NCI-H2196 (cell line): Measurements from ENCODE around the gene PLEKHJ1.

Source experiments
- DNase-seq: peaks from one replicate; lab custom pipeline; 2025; ENCODE audit not compliant: unreplicated experiment; lab: John Stamatoyannopoulos, UW

PLEKHJ1 gene

DNA sequence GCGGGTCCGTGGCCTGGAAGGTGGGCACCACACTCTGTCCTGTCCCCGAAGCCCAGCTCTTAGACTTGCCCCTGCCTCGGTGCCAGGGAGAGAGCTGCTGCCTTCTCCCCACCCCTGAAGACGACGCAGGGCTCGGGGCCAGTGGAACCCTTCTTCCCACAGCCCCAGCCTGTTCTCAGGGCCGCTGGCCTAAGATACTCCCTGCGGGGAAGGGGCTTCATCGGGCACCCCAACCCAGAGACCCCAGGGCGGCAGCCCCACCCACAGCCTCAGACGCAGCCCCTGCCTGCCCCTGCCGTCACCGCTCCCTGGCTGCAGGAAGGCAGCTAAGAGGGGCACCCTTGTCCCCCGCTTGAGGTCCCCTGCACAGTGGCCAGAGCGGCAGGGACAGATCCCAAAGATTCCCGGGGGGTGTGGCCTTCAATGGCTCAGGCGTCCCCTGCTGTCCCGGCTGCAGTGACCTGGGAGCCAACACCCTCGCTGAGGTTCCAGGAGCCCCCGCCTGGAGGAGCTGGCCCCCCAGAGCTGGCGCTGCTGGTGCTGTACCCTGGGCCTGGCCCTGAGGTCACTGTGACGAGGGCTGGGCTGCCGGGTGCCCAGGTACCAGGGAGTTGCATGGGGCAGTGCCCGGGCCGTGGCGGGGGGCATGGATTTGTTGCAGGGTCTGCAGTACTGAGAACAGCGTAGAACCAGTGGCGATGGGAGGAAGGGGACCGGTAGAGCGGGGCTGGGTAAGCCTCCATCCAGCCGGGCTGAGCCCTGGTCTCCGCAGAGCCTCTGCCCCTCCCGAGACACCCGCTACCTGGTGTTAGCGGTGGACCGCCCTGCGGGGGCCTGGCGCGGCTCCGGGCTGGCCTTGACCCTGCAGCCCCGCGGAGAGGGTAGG, 14.0 kb upstream of the PLEKHJ1 start:
- no peak for DNase-seq

DNA sequence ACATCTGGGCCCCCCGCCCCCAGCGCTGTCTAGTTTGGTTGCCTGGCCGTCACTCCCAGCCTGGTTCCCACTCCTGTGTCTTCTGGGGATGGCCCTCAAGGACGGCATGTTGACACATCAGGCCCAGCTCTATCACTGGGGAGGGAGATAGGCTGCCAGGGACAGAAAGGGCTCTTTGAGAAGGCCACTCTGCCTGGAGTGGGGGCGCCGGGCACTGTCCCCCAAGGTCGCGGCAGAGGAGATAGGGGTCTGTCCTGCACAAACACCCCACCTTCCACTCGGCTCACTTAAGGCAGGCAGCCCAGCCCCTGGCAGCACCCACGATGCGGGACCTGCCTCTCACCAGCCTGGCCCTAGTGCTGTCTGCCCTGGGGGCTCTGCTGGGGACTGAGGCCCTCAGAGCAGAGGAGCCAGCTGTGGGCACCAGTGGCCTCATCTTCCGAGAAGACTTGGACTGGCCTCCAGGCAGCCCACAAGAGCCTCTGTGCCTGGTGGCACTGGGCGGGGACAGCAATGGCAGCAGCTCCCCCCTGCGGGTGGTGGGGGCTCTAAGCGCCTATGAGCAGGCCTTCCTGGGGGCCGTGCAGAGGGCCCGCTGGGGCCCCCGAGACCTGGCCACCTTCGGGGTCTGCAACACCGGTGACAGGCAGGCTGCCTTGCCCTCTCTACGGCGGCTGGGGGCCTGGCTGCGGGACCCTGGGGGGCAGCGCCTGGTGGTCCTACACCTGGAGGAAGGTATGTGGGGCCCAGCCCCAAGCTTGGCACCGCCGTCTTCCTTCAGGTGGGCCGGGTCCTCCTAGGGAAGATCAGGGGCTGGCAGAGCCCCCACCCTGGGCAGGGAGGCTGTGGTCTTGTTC, 13.1 kb upstream of the PLEKHJ1 start, which contains the start of gene AMH:
TSS of gene AMH (plus strand) at position 314 of the 857 bp plus-strand sequence. CDS start at position 324, 10 bp downstream.
- no peak for DNase-seq

DNA sequence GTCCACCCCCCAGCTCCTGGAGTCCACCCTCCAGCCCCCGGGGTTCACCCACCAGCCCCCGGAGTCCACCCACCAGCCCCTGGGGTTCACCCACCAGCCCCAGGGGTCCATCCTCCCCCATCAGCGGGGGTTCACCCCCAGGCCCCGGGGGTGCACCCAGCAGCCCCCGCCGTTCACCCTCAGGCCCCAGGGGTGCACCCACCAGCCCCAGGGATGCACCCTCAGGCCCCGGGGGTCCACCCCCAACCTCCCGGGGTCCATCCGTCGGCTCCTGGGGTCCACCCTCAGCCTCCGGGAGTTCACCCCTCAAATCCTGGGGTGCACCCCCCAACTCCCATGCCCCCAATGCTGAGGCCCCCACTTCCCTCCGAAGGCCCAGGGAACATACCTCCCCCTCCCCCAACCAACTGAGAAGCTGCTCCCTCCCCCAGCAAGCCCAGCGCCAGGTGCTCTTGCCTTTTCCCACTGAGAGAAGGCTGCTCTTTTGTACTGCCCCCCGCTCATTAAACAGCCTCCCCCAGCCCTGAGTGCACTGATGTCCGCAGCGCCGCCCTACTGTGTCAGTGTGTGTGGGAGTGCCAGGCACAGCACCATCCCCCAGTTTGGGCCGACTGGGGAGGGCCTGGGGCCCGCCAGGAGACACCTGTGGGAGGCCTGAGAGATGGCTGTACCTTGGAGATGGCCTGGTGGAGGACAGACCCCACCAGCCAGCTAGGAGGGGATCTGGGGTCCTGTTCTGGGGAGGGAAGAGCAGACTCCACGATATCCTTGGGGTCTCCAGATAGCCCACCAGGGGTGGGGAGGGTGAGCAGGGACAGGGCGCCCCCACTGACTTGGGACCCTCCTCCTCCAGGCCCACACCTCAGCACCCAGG, 12.2 kb upstream of the PLEKHJ1 start:
- no peak for DNase-seq

DNA sequence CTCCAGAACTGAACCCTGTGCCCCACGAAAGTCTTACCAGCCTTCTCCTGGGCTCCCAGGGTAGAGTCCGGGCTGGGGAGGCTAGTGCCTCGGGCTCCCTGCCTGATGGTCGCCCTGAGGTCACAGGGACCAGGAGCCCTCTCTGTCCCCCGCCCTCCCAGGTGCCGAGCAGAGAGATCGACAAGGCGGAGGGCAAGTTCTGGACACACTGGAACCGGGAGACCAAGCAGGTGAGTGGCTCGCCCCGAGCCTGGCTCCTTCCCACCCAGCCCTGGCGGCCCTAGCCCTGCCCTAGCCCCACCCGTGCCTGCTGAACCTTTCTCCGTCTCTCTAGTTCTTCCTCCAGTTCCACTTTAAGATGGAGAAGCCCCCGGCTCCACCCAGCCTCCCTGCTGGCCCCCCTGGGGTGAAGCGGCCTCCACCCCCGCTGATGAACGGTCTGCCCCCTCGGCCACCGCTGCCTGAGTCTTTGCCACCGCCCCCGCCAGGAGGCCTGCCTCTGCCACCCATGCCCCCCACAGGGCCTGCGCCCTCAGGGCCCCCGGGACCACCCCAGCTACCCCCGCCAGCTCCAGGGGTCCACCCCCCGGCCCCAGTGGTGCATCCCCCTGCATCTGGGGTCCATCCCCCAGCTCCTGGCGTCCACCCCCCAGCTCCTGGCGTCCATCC, 11.4 kb upstream of the PLEKHJ1 start:
- DNase-seq, result no peak

DNA sequence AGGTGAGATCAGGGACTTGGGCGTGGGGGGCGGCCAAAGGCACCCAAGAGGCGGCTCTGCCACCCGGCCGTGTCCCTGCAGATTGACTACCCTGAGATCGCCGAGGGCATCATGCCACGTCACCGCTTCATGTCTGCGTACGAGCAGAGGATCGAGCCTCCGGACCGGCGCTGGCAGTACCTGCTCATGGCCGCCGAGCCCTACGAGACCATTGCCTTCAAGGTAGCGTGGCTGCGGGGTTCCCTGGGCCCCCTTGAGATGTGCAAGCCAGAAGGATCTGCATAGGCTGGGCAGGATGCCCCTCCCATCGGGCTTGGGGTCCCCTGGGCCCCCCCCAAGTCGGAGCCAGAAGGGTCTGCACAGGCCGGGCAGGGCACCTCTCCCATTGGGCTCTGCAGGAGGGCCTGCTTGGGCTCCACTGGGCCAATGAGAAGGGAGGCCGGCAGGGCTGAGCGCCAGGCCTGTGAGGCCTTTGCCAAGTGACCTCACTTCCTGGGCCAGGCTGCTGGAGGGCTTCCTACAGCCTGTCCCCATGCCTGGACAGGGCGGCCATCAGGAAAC, 10.8 kb upstream of the PLEKHJ1 start:
- peak; percentile 75 for DNase-seq

DNA sequence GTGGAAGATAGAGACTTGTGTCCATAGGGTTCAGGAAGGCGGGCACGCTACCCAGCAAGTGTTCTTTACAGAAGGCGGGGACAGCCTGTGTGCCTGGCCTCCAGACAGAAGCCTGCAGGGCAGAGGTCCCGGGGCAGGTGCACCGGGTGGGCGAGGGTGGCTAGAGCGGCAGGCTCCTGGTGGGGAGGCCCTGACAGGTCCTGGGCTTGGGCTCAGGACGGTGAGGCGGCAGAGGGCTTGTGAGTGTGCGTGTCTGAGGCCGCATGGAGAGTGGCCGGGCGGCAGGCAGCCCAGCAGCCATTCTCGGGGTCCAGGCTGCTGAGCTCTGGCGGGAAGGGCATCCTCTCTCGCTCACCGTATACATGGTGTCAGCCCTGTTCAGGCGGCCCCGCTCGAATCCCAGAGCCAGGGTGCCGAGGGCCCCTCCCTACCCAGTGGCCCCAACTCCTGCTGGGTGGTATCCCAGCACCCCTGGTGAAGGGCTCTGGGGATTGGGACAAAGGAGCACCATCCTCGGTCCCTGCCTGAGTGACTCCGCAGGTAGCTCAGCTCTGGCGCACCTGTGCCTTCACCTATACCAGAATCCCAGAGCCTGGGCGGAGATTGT, 10.0 kb upstream of the PLEKHJ1 start:
- DNase-seq, result no peak

DNA sequence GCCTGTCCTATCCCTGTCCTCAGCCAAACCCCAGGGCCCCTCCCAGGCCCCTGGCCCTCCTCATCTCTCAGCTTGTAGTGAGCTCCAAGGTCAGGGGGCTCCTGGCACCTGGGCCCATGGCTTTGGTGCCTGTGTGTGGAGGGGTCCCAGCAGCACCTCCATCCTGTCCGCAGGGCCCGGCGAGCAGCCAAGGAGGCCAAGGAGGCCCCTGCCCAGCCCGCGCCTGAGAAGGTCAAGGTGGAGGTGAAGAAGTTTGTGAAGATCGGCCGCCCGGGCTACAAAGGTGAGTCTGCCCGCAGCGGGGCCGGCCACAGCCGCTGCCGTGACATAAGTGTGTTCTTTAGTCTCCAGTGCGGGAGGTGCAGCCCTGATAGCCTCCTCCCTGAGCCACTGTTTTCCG, 9.1 kb upstream of the PLEKHJ1 start:
- DNase-seq, result no peak

DNA sequence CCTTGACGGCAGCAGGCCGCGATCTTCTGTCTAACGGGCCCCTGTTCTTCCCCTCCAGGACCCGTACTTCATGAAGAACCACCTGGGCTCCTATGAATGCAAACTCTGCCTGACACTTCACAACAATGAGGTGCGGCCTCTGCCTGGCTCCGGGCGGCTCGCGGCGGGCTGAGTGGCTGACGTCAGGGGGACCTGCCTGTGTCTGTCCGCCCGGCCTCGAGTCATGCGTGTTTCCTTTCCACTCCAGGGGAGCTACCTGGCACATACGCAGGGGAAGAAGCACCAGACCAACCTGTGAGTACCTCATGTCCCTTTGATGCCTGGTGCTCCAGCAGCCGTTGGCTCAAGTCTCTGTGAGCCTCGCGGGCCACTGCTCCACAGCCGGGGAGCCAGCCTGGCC, 8.4 kb upstream of the PLEKHJ1 start:
- DNase-seq, result no peak

DNA sequence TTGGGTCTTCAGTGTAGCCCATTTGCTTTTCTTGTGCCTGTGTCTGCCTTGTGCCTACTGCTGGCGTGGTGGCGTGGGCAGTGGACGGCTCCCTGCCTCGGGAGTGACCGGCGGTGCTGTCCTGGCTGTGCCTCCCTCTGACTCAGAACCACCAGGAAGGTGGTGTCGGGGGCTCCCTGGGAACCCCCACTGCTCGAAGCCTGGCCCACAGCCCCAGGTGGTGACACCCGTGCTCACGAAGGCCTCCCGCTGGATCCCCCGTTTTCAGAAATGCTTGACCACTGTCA, 7.9 kb upstream of the PLEKHJ1 start:
- no peak for DNase-seq

DNA sequence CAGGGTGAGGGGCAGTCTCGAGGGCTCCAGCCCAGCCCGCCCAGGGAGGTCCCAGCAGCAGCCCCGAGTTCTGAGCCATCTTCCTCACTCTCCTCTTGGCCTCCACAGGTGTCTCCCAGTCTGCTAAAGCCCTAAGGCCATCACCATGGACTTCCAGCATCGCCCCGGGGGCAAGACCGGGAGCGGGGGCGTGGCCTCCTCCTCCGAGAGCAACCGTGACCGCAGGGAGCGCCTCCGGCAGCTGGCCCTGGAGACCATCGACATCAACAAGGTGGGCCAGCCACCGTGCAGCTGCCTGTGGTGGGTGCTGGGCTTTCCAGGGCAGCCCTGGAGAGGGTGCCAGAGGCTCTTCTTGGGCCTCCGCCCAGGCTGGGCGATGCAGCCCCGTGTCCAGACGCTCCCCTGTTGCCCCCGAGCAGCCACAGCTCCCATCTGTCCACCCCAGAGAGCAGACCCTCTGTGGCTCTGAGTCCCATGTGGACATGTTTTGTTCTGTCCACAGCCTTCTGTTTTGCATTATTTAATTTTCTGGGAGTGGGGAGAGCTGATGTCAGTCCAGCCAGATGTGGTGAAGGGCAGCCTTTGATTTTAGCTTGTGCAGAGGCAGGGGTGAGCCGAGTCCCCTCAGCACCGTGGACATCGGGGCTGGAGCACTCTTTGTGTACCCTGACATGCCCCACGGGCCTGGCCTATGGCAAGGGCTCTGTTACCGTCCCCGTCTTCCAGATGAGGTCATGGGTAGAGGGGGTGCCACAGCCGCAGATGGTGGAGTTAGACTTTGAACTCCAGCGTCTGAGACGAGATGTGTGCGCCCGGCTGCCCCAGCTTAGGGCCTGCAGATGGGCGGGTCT, 7.4 kb upstream of the PLEKHJ1 start:
- no peak for DNase-seq

DNA sequence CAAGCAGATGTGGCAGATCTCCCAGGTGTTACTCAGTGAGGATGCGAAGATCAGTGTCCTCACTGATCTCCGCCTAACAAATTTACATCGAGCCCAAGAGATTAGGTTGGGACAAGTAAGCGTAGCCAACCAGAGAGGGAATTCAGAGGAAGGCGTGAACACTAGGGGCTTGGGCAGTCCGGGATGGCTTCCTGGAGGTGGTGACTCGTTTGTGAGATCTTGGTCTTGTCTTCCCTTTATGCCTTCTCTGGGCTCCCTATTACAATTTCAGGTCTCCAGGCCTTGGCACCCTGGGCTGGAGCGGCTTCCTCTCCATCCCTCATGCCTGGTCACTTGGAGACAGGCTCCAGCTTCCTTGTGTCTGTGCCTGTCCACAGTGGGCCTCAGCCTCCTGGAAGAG, 6.7 kb upstream of the PLEKHJ1 start:
- DNase-seq, result no peak

DNA sequence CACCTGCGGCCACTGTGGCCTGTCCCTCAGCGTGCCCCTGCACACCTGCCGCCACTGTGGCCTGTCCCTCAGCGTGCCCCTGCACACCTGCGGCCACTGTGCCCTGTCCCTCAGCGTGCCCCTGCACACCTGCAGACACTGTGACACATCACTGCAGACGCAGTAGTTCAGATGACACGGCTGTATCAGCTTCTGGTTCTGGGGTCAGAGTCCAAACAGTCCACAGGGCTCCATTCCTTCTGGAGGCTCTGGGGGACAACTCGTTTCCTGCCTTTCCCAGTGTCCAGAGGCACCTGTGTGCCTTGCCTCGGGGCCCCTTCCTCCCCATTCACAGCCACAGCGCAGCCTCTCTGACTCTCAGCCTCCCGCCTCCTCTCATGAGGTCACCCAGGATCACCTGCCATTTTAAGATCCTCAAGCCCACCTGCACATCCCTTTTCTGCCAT, 6.0 kb upstream of the PLEKHJ1 start:
- no peak for DNase-seq

DNA sequence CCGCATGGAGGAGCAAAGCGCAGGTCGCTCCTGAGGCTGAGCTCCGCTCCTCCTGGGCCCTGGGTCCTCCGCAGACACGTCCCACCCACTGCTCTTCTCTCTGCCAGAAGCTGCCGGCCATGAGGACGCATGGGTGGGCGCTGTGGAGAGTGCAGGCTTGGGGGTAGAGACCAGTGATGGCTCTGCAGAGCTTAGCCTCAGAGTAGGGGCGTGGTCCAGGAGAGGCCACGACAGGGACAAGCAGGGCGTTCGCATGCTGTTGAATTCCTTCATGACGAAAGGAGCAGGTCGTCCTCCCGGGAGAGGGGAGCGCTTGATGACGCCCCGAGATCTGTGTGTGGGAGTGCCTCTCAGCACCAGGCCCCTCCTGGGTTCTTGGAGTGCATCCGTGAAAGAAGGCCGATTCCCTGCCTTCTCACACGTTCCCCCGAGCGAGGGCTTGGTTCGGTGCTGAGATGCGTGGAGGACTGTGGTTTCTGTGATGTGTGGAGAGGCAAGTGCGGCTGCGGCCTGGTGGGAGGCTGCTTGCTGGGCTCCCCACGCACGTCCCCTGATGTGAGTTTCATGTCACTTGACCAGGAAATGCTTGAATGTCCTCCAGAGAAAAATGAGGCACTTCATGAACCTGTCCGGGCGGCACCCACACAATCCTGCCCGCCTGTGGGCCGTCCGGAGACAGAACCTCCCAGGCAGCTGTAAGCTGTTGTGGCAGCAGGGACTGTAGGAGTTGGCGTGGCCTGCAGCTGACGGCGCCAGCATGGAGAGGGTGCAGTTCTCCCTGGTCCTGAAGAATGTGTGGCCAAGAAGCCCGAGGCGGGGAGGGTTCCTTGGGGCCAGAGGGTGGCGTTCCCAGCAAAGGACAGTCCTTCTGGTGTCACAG, 5.0 kb upstream of the PLEKHJ1 start:
- no peak for DNase-seq

DNA sequence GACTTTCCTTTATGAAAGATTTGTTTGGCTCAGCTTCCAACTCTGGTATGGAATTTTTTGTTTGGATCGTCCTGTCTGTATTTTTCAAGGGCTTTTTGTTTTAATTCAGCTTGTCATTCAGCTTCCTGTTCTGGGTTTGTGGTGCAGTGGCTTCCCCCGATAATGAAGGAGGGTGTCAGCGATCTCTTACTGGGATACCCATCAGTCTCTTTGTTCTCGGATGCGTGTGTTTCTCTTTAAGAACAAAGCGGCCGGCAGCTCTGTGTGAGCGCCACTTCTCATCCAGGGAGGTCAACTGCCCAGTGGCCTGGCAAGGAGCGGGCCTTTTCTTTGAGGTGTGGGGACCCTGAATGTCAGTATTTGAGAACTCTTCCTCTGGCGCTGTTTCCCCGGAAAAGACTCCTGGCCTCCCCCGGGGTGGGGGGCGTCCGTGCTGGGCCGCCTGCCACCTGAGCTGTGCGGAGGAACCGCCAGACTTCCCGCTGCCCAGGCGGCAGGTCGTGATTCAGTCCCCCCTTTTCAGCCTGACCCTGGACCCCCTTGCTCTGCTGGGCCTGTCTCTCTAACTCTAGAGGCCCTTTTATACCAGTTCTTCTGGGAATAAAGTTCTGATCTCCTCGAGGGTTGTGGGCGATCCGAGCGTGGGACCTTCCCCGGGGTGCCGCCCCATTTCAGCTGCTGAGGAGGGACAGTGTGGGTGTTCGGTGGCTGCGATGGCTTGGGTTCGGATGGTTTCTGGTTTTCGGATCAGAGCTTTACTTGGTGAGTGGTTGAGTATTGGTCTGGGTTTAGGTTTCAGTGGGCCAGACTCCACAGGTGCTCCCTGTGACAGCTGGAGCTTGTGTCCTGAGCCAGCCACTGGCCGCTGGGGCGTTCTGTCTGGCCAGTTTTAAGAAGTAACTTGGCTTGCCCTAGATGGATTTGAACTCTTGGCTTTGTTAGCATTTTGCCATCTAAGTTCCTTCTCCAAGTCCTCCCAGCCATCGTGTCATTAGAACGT, 3.9 kb upstream of the PLEKHJ1 start:
- DNase-seq, result no peak

DNA sequence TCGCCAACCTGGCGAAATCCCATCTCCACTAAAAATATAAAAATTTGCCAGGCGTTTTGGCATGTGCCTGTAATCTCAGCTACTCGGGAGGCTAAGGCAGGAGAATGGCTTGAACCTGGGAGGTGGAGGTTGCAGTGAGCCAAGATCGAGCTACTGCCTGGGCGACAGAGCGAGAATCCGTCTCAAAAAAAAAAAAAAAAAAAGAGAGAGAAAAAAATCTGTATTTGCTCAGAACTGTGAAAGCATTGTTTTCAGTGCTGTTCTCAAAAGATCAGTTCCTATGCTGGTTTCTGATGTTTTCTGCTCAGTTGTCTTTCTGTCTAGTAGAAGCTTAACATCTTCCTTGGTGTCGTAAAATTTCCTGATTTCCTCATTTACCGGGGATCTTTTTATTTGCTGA, 3.0 kb upstream of the PLEKHJ1 start:
- DNase-seq, result no peak

DNA sequence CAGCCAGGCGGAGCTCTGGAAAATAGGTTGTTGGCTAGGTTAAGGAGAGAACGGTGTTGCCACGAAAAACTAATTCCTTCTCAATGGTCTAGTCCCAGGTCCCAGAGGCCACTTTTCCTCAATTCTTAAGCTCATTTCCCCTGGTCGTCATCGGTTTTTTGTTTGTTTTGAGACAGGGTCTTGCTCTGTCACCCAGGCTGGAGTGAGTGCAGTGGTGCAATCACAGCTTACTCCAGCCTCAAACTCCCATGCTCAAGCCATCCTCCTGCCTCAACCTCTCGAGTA, 1.7 kb upstream of the PLEKHJ1 start:
- no peak for DNase-seq
